ENCODE measurements around the gene PLCD3. TPM values are rescaled to one million over a fixed set of nuclear protein-coding genes. Genes with fewer than 3 reads are reported as not detected.

Gene PLCD3
- polyA plus RNA-seq, 1 of the 3 experiments (the other 2 are of a cell fraction): 59.7 TPM

DNA sequence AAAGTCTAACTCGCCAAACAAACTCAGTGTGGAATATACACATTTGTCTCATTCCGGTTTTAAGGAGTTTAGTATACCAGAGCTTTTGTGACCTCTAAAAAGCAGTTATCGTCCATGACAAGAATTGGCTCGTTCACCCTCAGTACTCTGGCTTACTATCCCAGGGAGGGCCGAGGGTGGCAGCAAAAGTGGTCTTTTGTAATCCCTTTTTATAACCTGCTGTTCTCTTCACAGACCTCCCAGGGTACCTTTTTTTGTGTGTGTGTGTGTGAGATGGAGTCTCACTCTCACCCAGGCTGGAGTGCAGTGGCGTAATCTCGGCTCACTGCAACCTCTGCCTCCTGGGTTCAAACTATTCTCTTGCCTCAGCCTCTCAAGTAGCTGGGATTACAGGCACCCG, 62.3 kb downstream of the PLCD3 start (continued):
- TF ChIP-seq CHD2 (IDR thresholded peaks at IDR 0.05; ENCODE audit: low read length, partially characterized antibody): no peak
- no peak for TF ChIP-seq RFX5 (IDR thresholded peaks at IDR 0.05; ENCODE audit: low read length)
- TF ChIP-seq SIN3A (IDR thresholded peaks at IDR 0.05; ENCODE audit: borderline replicate concordance, low read depth, low read length): no peak
- no peak for TF ChIP-seq GATA2 (CRISPR knock-in tag; IDR thresholded peaks at IDR 0.05)
- no peak for TF ChIP-seq JUND (IDR thresholded peaks at IDR 0.05)
- TF ChIP-seq ELF1 (IDR thresholded peaks at IDR 0.05): no peak

DNA sequence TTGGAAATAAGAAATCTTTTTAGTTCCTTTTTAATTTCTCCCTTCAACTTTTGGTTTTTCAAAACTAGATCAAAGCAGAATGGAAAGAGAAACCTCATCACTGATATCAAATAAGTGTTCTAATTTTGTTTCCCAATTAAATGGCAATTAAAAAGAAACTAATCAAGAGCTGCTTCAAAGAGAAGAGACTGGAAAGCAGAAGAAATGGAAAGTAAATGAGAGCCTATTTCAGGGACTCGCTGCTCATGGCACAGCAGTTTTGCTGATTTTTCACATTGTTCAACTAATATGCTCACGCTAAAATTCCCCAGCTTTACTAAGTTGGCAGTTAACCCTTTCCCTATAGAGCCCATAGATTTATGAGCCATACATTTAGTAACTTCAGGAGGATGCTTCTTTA, 64.7 kb downstream of the PLCD3 start:
- H3K27me3 ChIP-seq (ENCODE audit: insufficient read depth): no peaks in the 10 kb centered on the region
- peaks cover 12% of the 10 kb centered on the region for H3F3A ChIP-seq (replicated peaks; ENCODE audit: insufficient read depth)
- peaks cover 0 to 2% of the 10 kb centered on the region in 2 experiments; a peak in 1 of 4 replicates for H3K4me1 ChIP-seq (ENCODE audit: control insufficient read depth in 1 of 2, insufficient read depth in 2 of 2, low read depth in 1 of 2, low read length in 1 of 2)
- peaks cover 14% of the 10 kb centered on the region for H4K20me1 ChIP-seq (ENCODE audit: insufficient read depth)
- ChIA-PET POLR2A (no interaction called here), CTCF (interaction anchor here (0.8 to 2.8 kb wide), 6 partner anchors 9 to 66 kb away, joined by 3 to 8 read pairs (median 4); partner anchors contain the start of gene PLCD3)
- no peak overlapping the region for H3K4me3 ChIP-seq (ENCODE audit: low read depth in 2 of 2, low read length in 1 of 2)
- DNase-seq: no peak
- H3K27ac ChIP-seq (ENCODE audit: low read depth in 2 of 2, low read length in 1 of 2): no peak overlapping the region; a peak in 1 of 4 replicates
- no peak overlapping the region for H2AFZ ChIP-seq (ENCODE audit: low read depth)
- H3K36me3 ChIP-seq (replicated peaks in 1 of 2; ENCODE audit: control insufficient read depth in 1 of 2, insufficient read depth in 2 of 2, low read length in 1 of 2): peaks cover 9 to 29% of the 10 kb centered on the region in 2 experiments
- H3K79me2 ChIP-seq (ENCODE audit: insufficient read depth): peaks cover 99% of the 10 kb centered on the region
- TF ChIP-seq SMC3 (IDR thresholded peaks at IDR 0.05; ENCODE audit: low read depth, low read length): no peak
- TF ChIP-seq FOSL2 (IDR thresholded peaks at IDR 0.05; ENCODE audit: borderline replicate concordance, low read depth): no peak
- TF ChIP-seq, protein P1, sequence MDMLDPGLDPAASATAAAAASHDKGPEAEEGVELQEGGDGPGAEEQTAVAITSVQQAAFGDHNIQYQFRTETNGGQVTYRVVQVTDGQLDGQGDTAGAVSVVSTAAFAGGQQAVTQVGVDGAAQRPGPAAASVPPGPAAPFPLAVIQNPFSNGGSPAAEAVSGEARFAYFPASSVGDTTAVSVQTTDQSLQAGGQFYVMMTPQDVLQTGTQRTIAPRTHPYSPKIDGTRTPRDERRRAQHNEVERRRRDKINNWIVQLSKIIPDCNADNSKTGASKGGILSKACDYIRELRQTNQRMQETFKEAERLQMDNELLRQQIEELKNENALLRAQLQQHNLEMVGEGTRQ (IDR thresholded peaks at IDR 0.05; ENCODE audit: borderline replicate concordance, low read depth, low read length): no peak
- TF ChIP-seq TCF12 (IDR thresholded peaks at IDR 0.05): no peak
- TF ChIP-seq FOXJ3 (CRISPR knock-in tag; IDR thresholded peaks at IDR 0.05): no peak
- TF ChIP-seq EP300 (IDR thresholded peaks at IDR 0.05; ENCODE audit: borderline replicate concordance in 1 of 2, low read depth in 1 of 2, low read length in 1 of 2): no peak
- TF ChIP-seq RXRA (IDR thresholded peaks at IDR 0.05; ENCODE audit: borderline replicate concordance, low read depth): no peak
- no peak for TF ChIP-seq JUND (IDR thresholded peaks at IDR 0.05)
- TF ChIP-seq, protein P2, sequence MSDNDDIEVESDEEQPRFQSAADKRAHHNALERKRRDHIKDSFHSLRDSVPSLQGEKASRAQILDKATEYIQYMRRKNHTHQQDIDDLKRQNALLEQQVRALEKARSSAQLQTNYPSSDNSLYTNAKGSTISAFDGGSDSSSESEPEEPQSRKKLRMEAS (IDR thresholded peaks at IDR 0.05; ENCODE audit: low read depth): no peak
- TF ChIP-seq YY1 (IDR thresholded peaks at IDR 0.05; ENCODE audit: low read depth): no peak
- TF ChIP-seq, protein P3, sequence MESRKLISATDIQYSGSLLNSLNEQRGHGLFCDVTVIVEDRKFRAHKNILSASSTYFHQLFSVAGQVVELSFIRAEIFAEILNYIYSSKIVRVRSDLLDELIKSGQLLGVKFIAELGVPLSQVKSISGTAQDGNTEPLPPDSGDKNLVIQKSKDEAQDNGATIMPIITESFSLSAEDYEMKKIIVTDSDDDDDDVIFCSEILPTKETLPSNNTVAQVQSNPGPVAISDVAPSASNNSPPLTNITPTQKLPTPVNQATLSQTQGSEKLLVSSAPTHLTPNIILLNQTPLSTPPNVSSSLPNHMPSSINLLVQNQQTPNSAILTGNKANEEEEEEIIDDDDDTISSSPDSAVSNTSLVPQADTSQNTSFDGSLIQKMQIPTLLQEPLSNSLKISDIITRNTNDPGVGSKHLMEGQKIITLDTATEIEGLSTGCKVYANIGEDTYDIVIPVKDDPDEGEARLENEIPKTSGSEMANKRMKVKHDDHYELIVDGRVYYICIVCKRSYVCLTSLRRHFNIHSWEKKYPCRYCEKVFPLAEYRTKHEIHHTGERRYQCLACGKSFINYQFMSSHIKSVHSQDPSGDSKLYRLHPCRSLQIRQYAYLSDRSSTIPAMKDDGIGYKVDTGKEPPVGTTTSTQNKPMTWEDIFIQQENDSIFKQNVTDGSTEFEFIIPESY (IDR thresholded peaks at IDR 0.05; ENCODE audit: borderline replicate concordance, low read depth): no peak
- TF ChIP-seq SIN3A (IDR thresholded peaks at IDR 0.05; ENCODE audit: borderline replicate concordance, low read depth, low read length): no peak
- TF ChIP-seq MXI1 (IDR thresholded peaks at IDR 0.05; ENCODE audit: low read depth, low read length): no peak
- TF ChIP-seq TEAD4 (IDR thresholded peaks at IDR 0.05; ENCODE audit: borderline replicate concordance, insufficient read depth): no peak
- TF ChIP-seq, protein P4, sequence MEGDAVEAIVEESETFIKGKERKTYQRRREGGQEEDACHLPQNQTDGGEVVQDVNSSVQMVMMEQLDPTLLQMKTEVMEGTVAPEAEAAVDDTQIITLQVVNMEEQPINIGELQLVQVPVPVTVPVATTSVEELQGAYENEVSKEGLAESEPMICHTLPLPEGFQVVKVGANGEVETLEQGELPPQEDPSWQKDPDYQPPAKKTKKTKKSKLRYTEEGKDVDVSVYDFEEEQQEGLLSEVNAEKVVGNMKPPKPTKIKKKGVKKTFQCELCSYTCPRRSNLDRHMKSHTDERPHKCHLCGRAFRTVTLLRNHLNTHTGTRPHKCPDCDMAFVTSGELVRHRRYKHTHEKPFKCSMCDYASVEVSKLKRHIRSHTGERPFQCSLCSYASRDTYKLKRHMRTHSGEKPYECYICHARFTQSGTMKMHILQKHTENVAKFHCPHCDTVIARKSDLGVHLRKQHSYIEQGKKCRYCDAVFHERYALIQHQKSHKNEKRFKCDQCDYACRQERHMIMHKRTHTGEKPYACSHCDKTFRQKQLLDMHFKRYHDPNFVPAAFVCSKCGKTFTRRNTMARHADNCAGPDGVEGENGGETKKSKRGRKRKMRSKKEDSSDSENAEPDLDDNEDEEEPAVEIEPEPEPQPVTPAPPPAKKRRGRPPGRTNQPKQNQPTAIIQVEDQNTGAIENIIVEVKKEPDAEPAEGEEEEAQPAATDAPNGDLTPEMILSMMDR (IDR thresholded peaks at IDR 0.05): no peak
- TF ChIP-seq, protein P5, sequence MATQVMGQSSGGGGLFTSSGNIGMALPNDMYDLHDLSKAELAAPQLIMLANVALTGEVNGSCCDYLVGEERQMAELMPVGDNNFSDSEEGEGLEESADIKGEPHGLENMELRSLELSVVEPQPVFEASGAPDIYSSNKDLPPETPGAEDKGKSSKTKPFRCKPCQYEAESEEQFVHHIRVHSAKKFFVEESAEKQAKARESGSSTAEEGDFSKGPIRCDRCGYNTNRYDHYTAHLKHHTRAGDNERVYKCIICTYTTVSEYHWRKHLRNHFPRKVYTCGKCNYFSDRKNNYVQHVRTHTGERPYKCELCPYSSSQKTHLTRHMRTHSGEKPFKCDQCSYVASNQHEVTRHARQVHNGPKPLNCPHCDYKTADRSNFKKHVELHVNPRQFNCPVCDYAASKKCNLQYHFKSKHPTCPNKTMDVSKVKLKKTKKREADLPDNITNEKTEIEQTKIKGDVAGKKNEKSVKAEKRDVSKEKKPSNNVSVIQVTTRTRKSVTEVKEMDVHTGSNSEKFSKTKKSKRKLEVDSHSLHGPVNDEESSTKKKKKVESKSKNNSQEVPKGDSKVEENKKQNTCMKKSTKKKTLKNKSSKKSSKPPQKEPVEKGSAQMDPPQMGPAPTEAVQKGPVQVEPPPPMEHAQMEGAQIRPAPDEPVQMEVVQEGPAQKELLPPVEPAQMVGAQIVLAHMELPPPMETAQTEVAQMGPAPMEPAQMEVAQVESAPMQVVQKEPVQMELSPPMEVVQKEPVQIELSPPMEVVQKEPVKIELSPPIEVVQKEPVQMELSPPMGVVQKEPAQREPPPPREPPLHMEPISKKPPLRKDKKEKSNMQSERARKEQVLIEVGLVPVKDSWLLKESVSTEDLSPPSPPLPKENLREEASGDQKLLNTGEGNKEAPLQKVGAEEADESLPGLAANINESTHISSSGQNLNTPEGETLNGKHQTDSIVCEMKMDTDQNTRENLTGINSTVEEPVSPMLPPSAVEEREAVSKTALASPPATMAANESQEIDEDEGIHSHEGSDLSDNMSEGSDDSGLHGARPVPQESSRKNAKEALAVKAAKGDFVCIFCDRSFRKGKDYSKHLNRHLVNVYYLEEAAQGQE (IDR thresholded peaks at IDR 0.05; ENCODE audit: low read depth, low read length): no peak
- no peak for TF ChIP-seq GABPA (IDR thresholded peaks at IDR 0.05; ENCODE audit: low read depth)
- no peak for TF ChIP-seq RCOR1 (IDR thresholded peaks at IDR 0.05; ENCODE audit: low read length)
- TF ChIP-seq, protein P6, sequence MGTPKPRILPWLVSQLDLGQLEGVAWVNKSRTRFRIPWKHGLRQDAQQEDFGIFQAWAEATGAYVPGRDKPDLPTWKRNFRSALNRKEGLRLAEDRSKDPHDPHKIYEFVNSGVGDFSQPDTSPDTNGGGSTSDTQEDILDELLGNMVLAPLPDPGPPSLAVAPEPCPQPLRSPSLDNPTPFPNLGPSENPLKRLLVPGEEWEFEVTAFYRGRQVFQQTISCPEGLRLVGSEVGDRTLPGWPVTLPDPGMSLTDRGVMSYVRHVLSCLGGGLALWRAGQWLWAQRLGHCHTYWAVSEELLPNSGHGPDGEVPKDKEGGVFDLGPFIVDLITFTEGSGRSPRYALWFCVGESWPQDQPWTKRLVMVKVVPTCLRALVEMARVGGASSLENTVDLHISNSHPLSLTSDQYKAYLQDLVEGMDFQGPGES (IDR thresholded peaks at IDR 0.05; ENCODE audit: low read depth, low read length): no peak
- no peaks in the 10 kb centered on the region for H3K9me2 ChIP-seq
- H3K4me2 ChIP-seq: no peak overlapping the region
- H3K9ac ChIP-seq: no peak overlapping the region
- 94% methylated on average over 2 of the region's 2 CpGs for WGBS (ENCODE audit: low lambda C conversion rate)
- no peaks in the 10 kb centered on the region for H3K9me3 ChIP-seq
